Thoracic aorta (tissue), 2 donors: ENCODE results near the gene ATP1A1. TPM values are rescaled to one million over a fixed set of nuclear protein-coding genes. Genes with fewer than 3 reads are reported as not detected.

Experiments used
- ATAC-seq: fragments of 150-250 bp; one replicate; pipeline ENCODE4 v1.8.0; 2017; ENCODE audit warnings: low read depth; ENCODE audit not compliant: insufficient number of reproducible peaks, low FRiP score
- DNase-seq: peaks from one replicate; pipeline ENCODE4 v3.0.0-alpha.2; 2020; ENCODE audit warnings: low spot score
- H3K27ac ChIP-seq, 2 donors: fragments of 200-600 bp; sonication (generic); 1 replicate in 1 of 2; 2 replicates in 1 of 2; pipeline ENCODE4 v1.5.1; 2016; ENCODE audit warnings: mild to moderate bottlenecking in 2 of 2, moderate library complexity in 2 of 2
- H3K27me3 ChIP-seq: fragments of 200-600 bp; sonication (generic); replicated peaks from 2 replicates; pipeline ENCODE4 v1.6.0; 2016; ENCODE audit warnings: mild to moderate bottlenecking; ENCODE audit not compliant: insufficient read depth
- H3K36me3 ChIP-seq: fragments of 200-600 bp; sonication (generic); one replicate; pipeline ENCODE4 v1.5.1; 2016
- H3K4me1 ChIP-seq, 2 donors: fragments of 200-600 bp; sonication (generic); 1 replicate in 1 of 2; 2 replicates in 1 of 2; pipeline versions ENCODE4 v1.5.1 to v1.6.0; 2016; ENCODE audit warnings: low read depth in 2 of 2, mild to moderate bottlenecking in 1 of 2; ENCODE audit not compliant: control insufficient read depth in 1 of 2
- H3K4me3 ChIP-seq: fragments of 200-600 bp; sonication (generic); 2 replicates; pipeline ENCODE4 v1.5.1; 2016; ENCODE audit warnings: mild to moderate bottlenecking
- H3K9me3 ChIP-seq: fragments of 200-600 bp; sonication (generic); 2 replicates; pipeline ENCODE4 v1.5.1; 2016
- CTCF ChIP-seq: fragments of 200-600 bp; sonication (generic); IDR thresholded peaks from one replicate; pipeline ENCODE4 v1.5.1; 2019; ENCODE audit warnings: antibody characterized with exemption
- total RNA-seq, 2 donors: library from RNA; depleted of rRNA; stranded (reverse); fragments of >200 nt; gene quantifications; one replicate each; pipeline versions ENCODE4 v1.1.0 to v1.2.3, GENCODE V29; 2016

The ATP1A1 gene
- total RNA-seq, 2 donors from 2014 or later = 244 to 310 TPM

GRCh38 chr1:116402333-116402732 is 29.3 kb downstream of the ATP1A1 start:
- TF ChIP-seq CTCF = no peak
- DNase-seq (no peak), ATAC-seq (no peak)
- H3K27me3 ChIP-seq = no peaks in the 10 kb centered on the region
- no peak overlapping the region for H3K4me3 ChIP-seq
- H3K9me3 ChIP-seq = no peaks in the 10 kb centered on the region
- no peaks in the 10 kb centered on the region for H3K4me1 ChIP-seq
- H3K36me3 ChIP-seq = peaks cover 86% of the 10 kb centered on the region
- peak overlapping the region in 1 of 2 donors; percentile 9 for H3K27ac ChIP-seq

- H3K9me3 ChIP-seq = no peaks in the 10 kb centered on the region
- no peaks in the 10 kb centered on the region for H3K27me3 ChIP-seq
- H3K4me3 ChIP-seq = no peak overlapping the region
- DNase-seq (no peak), ATAC-seq (no peak)
- H3K27ac ChIP-seq = no peak overlapping the region
- TF ChIP-seq CTCF = no peak
- peaks cover 73% of the 10 kb centered on the region for H3K36me3 ChIP-seq
- no peaks in the 10 kb centered on the region for H3K4me1 ChIP-seq
Observed at GRCh38 chr1:116403496-116404136, 30.6 kb downstream of the ATP1A1 start.

GRCh38 chr1:116404699-116405098 is 31.7 kb downstream of the ATP1A1 start:
- H3K4me1 ChIP-seq = no peaks in the 10 kb centered on the region
- H3K27ac ChIP-seq = no peak overlapping the region
- no peak for TF ChIP-seq CTCF
- no peaks in the 10 kb centered on the region for H3K27me3 ChIP-seq
- H3K36me3 ChIP-seq = peaks cover 63% of the 10 kb centered on the region
- no peak overlapping the region for H3K4me3 ChIP-seq
- H3K9me3 ChIP-seq = no peaks in the 10 kb centered on the region
- ATAC-seq (no peak), DNase-seq (no peak)

- TF ChIP-seq CTCF = no peak
- no peak for ATAC-seq
- no peak overlapping the region for H3K4me3 ChIP-seq
- H3K36me3 ChIP-seq = peaks cover 56% of the 10 kb centered on the region
- DNase-seq = no peak
- H3K27ac ChIP-seq = no peak overlapping the region
- no peaks in the 10 kb centered on the region for H3K4me1 ChIP-seq
- H3K9me3 ChIP-seq = no peaks in the 10 kb centered on the region
- no peaks in the 10 kb centered on the region for H3K27me3 ChIP-seq
Observed at GRCh38 chr1:116405241-116406135, 32.4 kb downstream of the ATP1A1 start.

GRCh38 chr1:116407033-116407432 is 34.0 kb downstream of the ATP1A1 start:
- peaks cover 40% of the 10 kb centered on the region for H3K36me3 ChIP-seq
- no peak overlapping the region for H3K4me3 ChIP-seq
- no peak overlapping the region for H3K27ac ChIP-seq
- no peaks in the 10 kb centered on the region for H3K9me3 ChIP-seq
- no peaks in the 10 kb centered on the region for H3K27me3 ChIP-seq
- H3K4me1 ChIP-seq = no peaks in the 10 kb centered on the region
- ATAC-seq (no peak), DNase-seq (no peak)
- TF ChIP-seq CTCF = no peak
